ENCODE results near the gene ZNF644. TPM values are rescaled to one million over a fixed set of nuclear protein-coding genes. Genes with fewer than 3 reads are reported as not detected.

Gene ZNF644
- total and polyA plus RNA-seq, 2 donors: 19.0 to 168 TPM

DNA sequence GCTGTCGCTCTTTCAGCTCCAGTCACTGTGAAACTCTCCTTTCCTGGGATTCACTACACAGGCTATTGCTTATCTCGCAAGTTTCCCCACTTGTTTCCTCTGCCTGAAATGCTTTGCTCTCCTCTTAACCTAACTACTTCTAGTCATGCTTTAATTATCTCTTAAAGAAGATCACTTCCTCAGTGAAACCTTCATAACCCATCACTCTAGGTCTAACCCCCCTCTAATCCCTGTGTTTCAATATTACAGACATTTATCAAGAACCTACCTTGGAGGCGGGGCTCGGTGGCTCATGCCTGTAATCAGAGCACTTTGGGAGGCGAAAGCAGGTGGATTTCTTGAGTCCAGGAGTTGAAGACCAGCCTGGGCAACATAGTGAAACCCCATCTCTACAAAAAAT, 16.7 kb upstream of the ZNF644 start:
- 88% methylated on average over 5 of the region's 5 CpGs for WGBS
- H3K4me3 ChIP-seq (ENCODE audit: low read depth, low read length): no peak overlapping the region
- H3K27ac ChIP-seq (ENCODE audit: low read depth): no peak overlapping the region
- no peaks in the 10 kb centered on the region for H3K36me3 ChIP-seq (ENCODE audit: insufficient read depth)
- H3K4me1 ChIP-seq (ENCODE audit: insufficient read depth): no peaks in the 10 kb centered on the region
- DNase-seq (ENCODE audit: extremely low spot score): no peak

DNA sequence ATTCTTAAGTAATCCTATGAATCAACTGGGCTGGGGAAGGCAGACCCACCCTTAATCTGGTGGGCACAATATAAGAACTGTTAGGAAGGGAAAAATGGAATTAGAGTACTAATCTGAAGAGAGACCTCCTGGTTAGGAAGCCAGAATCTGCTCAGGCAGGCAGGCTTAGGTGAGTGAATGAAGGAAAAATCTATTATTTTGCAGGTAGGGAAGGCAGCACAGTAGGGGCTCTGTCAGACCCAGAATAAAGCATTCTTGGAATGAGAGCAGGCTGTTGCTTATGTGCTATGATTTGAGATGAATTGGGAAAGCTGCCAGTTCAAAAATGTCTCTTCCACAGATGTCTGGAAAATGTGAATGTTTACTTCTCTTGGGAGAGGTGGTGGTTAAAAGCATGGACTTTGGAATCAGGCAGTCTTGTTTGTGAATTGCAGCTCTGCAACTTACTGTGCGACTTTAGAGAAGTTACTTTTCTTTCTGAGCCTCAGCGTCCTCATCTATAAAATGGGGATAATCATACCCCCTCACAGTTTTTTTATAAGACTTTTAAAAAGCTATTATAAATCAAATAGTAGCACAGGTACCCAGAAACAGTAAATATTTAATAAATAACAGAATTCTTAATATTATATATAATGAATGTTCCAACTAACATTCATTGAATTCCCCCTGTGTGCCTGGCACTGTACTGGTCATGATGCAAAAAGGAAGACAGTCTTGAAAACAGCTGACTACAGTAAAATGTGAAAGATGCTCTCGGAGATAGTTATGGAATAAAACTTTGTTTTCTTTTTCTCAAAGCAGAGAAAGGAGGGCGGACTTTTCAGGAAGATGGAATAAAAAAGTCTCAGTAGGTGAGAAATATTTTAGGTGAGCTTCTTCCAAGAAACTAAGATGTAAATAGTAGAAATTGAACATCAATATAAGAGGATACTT, 15.3 kb upstream of the ZNF644 start:
- DNase-seq (ENCODE audit: extremely low spot score): no peak
- whole genome bisulfite sequencing: 67% methylated on average over 4 of the region's 4 CpGs
- Histone ChIP-seq H3K4me1 (ENCODE audit: insufficient read depth) (no peaks in the 10 kb centered on the region), H3K27ac (ENCODE audit: low read depth) (no peak overlapping the region), H3K36me3 (ENCODE audit: insufficient read depth) (no peaks in the 10 kb centered on the region), H3K4me3 (ENCODE audit: low read depth, low read length) (no peak overlapping the region)

DNA sequence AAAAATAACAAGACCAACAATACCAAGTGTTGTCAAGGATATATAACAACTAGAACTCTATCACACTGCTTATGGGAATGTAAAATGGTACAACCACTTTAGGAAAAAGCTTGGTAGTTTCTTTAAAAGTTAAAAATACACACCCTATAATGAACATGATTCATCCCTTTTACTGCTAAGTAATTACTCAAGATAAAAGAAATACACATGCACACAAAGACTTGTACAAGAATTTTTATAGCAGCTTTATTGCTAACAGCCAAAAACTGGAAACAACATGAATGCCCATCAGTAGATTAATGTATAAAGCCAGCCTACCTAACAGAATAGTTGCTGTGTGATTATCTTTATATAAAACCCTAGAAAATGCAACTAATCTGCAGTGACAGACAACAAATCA, 10.5 kb upstream of the ZNF644 start:
- DNase-seq (ENCODE audit: extremely low spot score): no peak
- Histone ChIP-seq H3K4me1 (ENCODE audit: insufficient read depth) (peaks cover 2% of the 10 kb centered on the region), H3K36me3 (ENCODE audit: insufficient read depth) (no peaks in the 10 kb centered on the region), H3K4me3 (ENCODE audit: low read depth, low read length) (no peak overlapping the region), H3K27ac (ENCODE audit: low read depth) (no peak overlapping the region)

DNA sequence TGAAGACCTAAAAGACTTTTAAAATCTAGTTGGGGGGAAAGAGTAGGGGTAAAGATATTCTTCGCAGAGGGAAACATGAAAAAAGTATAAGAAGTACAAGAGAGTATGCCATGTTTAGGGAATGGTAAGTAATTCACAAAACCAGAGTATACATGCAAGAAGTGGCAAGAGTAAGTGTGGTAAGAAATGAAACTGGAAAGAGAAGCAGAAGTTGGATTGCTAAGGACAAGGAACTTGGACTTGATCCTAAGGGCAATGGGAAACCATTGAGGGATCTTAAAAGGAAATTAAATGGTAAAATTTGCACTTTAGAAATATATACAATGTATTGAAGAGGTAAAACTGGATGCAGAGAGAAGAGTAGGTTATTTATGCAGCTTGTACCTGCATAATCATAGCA, 9.2 kb upstream of the ZNF644 start:
- no peak for DNase-seq (ENCODE audit: extremely low spot score)
- H3K4me3 ChIP-seq (ENCODE audit: low read depth, low read length): no peak overlapping the region
- 95% methylated on average over 1 of the region's 1 CpG for WGBS
- peaks cover 2% of the 10 kb centered on the region for H3K4me1 ChIP-seq (ENCODE audit: insufficient read depth)
- no peak overlapping the region for H3K27ac ChIP-seq (ENCODE audit: low read depth)
- H3K36me3 ChIP-seq (ENCODE audit: insufficient read depth): no peaks in the 10 kb centered on the region

DNA sequence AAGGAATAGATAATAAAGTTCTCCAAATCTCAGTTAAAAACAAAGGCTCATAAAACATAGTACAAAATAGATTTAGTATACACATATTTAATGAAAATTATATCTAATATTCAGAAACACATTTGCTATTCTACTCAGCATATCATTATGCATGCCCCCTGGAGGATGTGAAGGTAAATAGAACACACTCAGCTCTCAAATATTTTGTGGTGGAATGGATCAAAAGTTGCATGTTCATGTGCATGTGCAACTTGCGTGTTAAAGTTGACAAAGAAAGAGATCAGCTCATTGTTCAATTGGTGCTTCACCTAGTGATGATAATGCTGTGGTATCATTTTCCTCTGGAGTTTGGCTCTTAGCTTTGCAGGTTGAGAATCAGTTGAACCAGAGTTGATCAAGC, 4.9 kb upstream of the ZNF644 start:
- H3K27ac ChIP-seq (ENCODE audit: low read depth): no peak overlapping the region
- no peak overlapping the region for H3K4me3 ChIP-seq (ENCODE audit: low read depth, low read length)
- DNase-seq (ENCODE audit: extremely low spot score): no peak
- WGBS: 89% methylated on average over 1 of the region's 1 CpG
- H3K36me3 ChIP-seq (ENCODE audit: insufficient read depth): no peaks in the 10 kb centered on the region
- H3K4me1 ChIP-seq (ENCODE audit: insufficient read depth): peaks cover 2% of the 10 kb centered on the region

DNA sequence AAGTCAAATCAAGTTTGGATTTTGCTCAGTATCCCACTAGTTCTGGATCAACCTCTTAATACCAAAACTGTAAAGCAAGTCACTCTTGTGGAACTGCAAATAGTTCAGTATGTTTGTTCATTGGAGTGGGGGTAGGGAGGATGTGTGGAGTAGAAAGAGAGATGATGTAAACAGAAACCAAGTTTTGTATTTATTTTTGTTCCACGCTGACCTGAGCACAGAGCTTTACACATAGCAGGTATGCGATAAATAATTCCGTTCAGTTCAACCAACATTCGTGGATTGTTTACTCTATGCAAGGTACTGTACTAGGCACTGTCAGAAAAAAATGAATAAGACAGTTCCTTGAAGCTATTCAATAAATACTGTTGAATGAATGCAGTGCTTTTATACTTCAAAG, 4.5 kb upstream of the ZNF644 start:
- Histone ChIP-seq H3K36me3 (ENCODE audit: insufficient read depth) (no peaks in the 10 kb centered on the region), H3K4me3 (ENCODE audit: low read depth, low read length) (no peak overlapping the region), H3K27ac (ENCODE audit: low read depth) (no peak overlapping the region), H3K4me1 (ENCODE audit: insufficient read depth) (peaks cover 2% of the 10 kb centered on the region)
- DNase-seq (ENCODE audit: extremely low spot score): no peak
- WGBS: 63% methylated on average over 4 of the region's 4 CpGs

DNA sequence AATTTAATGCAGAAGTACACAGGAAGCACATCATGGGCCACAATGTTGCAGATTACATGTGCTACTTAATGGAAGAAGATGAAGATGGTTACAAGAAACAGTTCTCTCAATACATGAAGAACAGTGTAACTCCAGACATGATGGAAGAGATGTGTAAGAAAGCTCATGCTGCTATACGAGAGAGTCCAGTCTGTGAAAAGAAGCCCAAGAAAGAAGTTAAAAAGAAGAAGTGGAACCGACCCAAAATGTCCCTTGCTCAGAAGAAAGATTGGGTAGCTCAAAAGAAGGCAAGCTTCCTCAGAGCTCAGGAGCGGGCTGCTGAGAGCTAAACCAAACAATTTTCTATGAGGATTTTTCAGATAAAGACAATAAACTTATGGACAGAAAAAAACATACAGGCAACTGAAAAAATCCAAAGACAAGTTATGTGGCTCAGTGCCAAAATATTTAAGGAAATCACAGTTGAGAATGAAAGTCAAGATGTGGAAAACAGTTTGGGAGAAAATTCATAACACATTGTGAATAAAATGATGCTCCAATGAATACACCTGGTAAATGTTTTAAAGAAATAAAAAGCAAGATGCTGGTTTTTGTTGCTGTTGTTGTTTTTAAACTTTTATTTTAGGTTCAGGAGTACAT, 2.8 kb upstream of the ZNF644 start:
- 66% methylated on average over 3 of the region's 3 CpGs for WGBS
- H3K27ac ChIP-seq (ENCODE audit: low read depth): no peak overlapping the region
- no peaks in the 10 kb centered on the region for H3K4me1 ChIP-seq (ENCODE audit: insufficient read depth)
- no peak overlapping the region for H3K4me3 ChIP-seq (ENCODE audit: low read depth, low read length)
- H3K36me3 ChIP-seq (ENCODE audit: insufficient read depth): no peaks in the 10 kb centered on the region
- DNase-seq (ENCODE audit: extremely low spot score): no peak

DNA sequence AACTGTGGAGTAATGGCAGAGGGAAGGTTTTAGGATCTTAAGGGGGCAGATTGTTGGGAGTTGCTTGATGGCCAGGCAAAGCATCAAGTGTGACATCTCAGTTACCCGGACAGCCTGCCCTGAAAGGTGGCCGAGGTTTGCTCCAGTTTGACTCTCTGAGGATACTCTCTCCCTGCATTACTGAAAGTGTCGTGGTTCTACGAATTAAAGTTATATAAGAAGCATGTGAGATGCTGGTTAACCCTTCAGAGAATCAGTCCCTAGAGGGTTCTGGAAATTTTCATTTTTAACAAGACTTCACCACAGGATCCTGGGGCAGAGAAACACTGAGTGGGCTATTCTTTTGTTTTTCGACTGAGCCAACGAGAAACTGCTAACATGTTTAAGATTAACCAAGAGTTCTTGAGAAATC, 689 bp upstream of the ZNF644 start:
- H3K4me1 ChIP-seq (ENCODE audit: insufficient read depth): no peaks in the 10 kb centered on the region
- 63% methylated on average over 6 of the region's 6 CpGs for WGBS
- H3K4me3 ChIP-seq (ENCODE audit: low read depth, low read length): peak overlapping the region; percentile 73
- H3K27ac ChIP-seq (ENCODE audit: low read depth): peak overlapping the region; percentile 95
- DNase-seq (ENCODE audit: extremely low spot score): no peak
- no peaks in the 10 kb centered on the region for H3K36me3 ChIP-seq (ENCODE audit: insufficient read depth)

DNA sequence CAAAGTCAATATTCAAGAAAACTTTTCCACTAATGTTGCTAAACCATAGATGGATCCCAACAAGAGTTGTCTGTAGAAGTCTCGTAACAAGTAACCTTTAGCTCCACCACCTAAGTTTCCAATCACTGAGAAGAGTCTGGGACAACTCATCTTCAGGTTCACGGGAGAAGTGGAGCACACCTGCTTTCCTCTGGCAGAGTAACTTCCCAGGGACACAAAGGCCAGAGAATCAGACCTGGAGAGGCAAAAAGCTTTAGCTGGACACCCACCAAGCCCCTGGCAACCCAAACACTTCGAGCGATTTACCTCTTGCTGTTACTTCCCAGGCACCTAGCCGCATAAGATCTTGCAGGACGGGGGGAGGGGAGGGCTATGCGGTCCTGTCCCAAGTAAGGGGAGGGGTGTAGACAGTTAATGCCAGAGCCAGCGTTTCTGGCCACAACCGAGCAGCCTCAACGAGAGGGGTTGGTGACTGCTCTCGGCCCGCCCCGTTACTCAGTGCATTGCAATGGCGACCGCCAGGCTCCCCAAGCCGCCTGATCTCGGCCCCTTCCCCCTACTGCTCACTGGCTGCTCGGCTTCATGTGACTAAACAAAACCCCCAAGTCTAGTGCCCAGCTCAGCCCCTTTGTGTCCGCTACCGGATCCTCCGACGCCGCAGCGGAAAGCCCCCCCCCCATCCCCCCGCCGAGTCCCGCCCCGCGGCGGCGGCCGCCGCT, 709 bp downstream of the ZNF644 start:
- peak; percentile 57 for DNase-seq (ENCODE audit: extremely low spot score)
- 1% methylated on average over 33 of the region's 33 CpGs for WGBS
- no peaks in the 10 kb centered on the region for H3K4me1 ChIP-seq (ENCODE audit: insufficient read depth)
- H3K4me3 ChIP-seq (ENCODE audit: low read depth, low read length): peak overlapping the region; percentile 73
- H3K36me3 ChIP-seq (ENCODE audit: insufficient read depth): no peaks in the 10 kb centered on the region
- peak overlapping the region; percentile 95 for H3K27ac ChIP-seq (ENCODE audit: low read depth)

DNA sequence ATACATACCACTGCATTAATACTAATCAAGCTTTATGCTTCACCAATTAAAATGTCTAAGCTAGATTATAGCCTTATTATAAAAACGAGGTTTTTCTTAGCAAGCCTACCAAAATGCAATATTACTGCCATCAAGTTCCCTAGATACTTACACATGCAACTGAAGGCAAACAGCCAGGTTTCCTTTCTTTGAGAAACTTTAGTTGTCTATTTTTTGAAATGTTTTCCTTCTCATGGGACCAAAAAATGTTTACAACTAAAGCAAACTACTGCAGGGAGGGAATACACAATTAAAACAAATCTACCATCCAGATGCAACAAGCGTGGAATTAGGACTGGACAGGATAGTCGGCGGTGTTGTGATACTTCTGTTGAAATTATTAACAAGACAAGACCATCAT, 1.3 kb downstream of the ZNF644 start:
- Histone ChIP-seq H3K27ac (ENCODE audit: low read depth) (no peak overlapping the region), H3K4me3 (ENCODE audit: low read depth, low read length) (peak overlapping the region; percentile 73), H3K36me3 (ENCODE audit: insufficient read depth) (no peaks in the 10 kb centered on the region), H3K4me1 (ENCODE audit: insufficient read depth) (no peaks in the 10 kb centered on the region)
- DNase-seq (ENCODE audit: extremely low spot score): no peak
- 23% methylated on average over 4 of the region's 4 CpGs for WGBS

DNA sequence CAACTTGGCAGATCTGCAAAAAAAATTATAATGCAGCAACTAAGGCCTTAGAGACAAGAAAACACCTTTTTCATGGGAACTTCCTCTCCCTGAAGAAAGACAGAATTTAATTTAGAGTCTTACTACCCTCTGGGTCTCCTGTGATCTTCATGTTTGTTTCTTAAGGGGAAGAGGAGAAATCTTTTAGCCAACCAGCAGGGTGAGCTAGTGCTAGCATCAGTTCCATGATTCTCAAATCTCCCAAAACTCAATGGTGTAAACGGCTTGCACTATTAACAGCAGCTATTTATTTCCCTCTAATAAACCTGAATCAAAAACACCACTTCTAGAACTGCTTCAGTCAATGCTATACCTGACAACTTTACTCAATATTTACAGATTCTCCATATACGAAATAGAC, 3.8 kb downstream of the ZNF644 start:
- WGBS: 66% methylated on average over 2 of the region's 2 CpGs
- no peaks in the 10 kb centered on the region for H3K4me1 ChIP-seq (ENCODE audit: insufficient read depth)
- H3K36me3 ChIP-seq (ENCODE audit: insufficient read depth): no peaks in the 10 kb centered on the region
- no peak overlapping the region for H3K4me3 ChIP-seq (ENCODE audit: low read depth, low read length)
- H3K27ac ChIP-seq (ENCODE audit: low read depth): no peak overlapping the region
- no peak for DNase-seq (ENCODE audit: extremely low spot score)

DNA sequence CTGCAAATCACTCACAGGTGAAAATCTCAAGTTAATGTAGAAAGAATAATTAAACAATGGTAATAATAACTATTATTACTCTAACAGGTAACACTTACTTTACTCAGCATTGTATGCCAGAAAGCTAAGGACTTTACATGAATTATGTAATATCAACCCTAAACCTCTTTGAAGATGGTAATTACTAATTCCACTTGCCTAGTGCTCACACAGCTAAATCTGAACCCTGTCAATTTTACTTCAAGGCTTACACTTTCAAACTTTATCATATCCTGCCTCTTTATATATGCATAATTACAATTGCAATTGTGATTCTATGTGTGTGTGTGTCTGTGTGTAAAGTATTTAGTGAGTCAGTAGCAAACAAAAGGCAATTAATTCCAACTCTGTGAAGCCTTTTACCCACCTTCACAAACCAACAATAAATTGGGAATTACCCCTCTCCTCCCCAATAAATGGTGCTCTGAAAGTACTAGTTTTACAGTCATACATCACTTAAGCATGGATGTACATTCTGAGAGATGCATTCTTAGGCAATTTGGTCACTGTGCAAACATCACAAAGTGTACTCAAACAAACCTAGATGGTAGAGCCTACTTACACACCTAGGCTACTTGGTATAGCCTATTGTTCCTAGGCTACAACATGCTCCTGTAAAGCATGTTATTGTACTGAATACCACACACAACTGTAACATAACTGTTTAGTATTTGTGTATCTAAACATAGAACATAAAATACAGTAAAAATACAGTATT, 5.9 kb downstream of the ZNF644 start:
- Histone ChIP-seq H3K36me3 (ENCODE audit: insufficient read depth) (no peaks in the 10 kb centered on the region), H3K4me3 (ENCODE audit: low read depth, low read length) (no peak overlapping the region), H3K4me1 (ENCODE audit: insufficient read depth) (peaks cover 2% of the 10 kb centered on the region), H3K27ac (ENCODE audit: low read depth) (no peak overlapping the region)
- DNase-seq (ENCODE audit: extremely low spot score): no peak

DNA sequence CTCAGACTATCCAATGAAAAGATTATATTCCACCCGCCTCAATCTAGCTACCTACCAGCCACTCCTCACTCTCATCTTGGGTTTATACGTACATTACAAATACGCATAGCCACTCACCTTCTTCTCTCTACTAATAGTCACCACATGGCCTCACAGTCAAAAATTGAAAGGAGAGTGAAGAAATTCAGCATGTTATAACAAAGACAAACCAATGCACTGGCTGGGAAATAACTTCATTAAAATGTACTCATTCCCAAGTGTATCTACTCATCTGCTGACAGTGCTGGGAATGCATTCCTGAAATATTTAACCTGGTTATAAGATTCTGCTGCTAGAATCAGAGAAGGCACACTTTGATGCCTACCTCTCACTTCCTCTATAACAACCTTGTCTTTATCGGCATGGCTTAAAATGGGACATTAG, 6.5 kb downstream of the ZNF644 start:
- 84% methylated on average over 4 of the region's 4 CpGs for WGBS
- no peak for DNase-seq (ENCODE audit: extremely low spot score)
- Histone ChIP-seq H3K27ac (ENCODE audit: low read depth) (no peak overlapping the region), H3K4me1 (ENCODE audit: insufficient read depth) (peaks cover 2% of the 10 kb centered on the region), H3K4me3 (ENCODE audit: low read depth, low read length) (no peak overlapping the region), H3K36me3 (ENCODE audit: insufficient read depth) (no peaks in the 10 kb centered on the region)

Measured in urinary bladder (tissue), 4 donors.